Thoracic aorta (tissue), 2 donors: ENCODE measurements around the gene SYDE1. TPM values are rescaled to one million over a fixed set of nuclear protein-coding genes. Genes with fewer than 3 reads are reported as not detected.

Source experiments
- ATAC-seq: fragments of 150-250 bp; one replicate; pipeline ENCODE4 v1.8.0; 2017; ENCODE audit warnings: low read depth; ENCODE audit not compliant: insufficient number of reproducible peaks, low FRiP score
- DNase-seq: peaks from one replicate; pipeline ENCODE4 v3.0.0-alpha.2; 2020; ENCODE audit warnings: low spot score
- H3K27ac ChIP-seq, 2 donors: fragments of 200-600 bp; sonication (generic); 1 replicate in 1 of 2; 2 replicates in 1 of 2; pipeline ENCODE4 v1.5.1; 2016; ENCODE audit warnings: mild to moderate bottlenecking in 2 of 2, moderate library complexity in 2 of 2
- H3K27me3 ChIP-seq: fragments of 200-600 bp; sonication (generic); replicated peaks from 2 replicates; pipeline ENCODE4 v1.6.0; 2016; ENCODE audit warnings: mild to moderate bottlenecking; ENCODE audit not compliant: insufficient read depth
- H3K36me3 ChIP-seq: fragments of 200-600 bp; sonication (generic); one replicate; pipeline ENCODE4 v1.5.1; 2016
- H3K4me1 ChIP-seq, 2 donors: fragments of 200-600 bp; sonication (generic); 1 replicate in 1 of 2; 2 replicates in 1 of 2; pipeline versions ENCODE4 v1.5.1 to v1.6.0; 2016; ENCODE audit warnings: low read depth in 2 of 2, mild to moderate bottlenecking in 1 of 2; ENCODE audit not compliant: control insufficient read depth in 1 of 2
- H3K4me3 ChIP-seq: fragments of 200-600 bp; sonication (generic); 2 replicates; pipeline ENCODE4 v1.5.1; 2016; ENCODE audit warnings: mild to moderate bottlenecking
- H3K9me3 ChIP-seq: fragments of 200-600 bp; sonication (generic); 2 replicates; pipeline ENCODE4 v1.5.1; 2016
- total RNA-seq, 2 donors: library from RNA; depleted of rRNA; stranded (reverse); fragments of >200 nt; gene quantifications; one replicate each; pipeline versions ENCODE4 v1.1.0 to v1.2.3, GENCODE V29; 2016
- TF ChIP-seq, protein P1 (sequence below): fragments of 200-600 bp; sonication (generic); IDR thresholded peaks from one replicate; pipeline ENCODE4 v1.5.1; 2019; ENCODE audit warnings: antibody characterized with exemption

Gene SYDE1
- total RNA-seq, 2 donors from 2014 or later, result 46.6 to 83.3 TPM

DNA sequence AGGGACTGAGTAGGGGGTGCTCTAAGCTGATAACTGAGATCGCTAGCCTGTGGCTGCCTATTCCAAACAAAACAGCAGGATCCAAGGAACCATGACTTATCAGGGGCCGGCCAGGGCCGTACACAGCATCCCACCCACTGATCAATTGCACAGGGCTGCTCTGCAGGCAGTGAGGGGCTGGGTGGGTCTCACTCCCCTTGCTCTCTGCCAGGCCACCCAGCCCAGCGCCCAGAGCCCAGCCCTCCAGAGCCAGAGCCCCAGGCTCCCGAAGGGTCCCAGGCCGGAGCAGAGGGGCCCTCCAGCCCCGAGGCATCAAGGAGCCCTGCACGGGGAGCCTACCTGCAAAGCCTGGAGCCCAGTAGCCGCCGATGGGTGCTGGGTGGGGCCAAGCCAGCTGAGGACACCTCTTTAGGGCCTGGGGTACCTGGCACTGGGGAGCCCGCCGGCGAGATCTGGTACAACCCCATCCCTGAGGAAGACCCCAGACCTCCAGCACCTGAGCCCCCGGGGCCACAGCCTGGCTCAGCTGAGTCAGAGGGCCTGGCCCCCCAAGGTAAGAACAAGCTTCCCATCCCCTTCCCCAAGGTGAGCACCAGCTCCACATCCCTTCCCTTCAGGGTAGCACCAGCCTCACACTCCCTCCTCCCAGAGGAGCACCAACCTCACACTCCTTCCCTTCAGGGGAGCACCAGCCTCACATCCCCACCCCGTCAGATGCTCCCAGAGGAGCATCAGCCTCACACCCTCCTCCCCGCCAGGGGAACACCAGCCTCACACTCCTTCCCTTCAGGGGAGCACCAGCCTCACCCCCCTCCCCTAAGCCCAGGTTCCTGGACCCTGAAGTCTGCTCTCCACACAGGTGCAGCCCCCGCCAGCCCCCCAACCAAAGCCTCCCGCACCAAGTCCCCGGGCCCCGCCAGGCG, 1.9 kb downstream of the SYDE1 start:
- TF ChIP-seq, protein P1, sequence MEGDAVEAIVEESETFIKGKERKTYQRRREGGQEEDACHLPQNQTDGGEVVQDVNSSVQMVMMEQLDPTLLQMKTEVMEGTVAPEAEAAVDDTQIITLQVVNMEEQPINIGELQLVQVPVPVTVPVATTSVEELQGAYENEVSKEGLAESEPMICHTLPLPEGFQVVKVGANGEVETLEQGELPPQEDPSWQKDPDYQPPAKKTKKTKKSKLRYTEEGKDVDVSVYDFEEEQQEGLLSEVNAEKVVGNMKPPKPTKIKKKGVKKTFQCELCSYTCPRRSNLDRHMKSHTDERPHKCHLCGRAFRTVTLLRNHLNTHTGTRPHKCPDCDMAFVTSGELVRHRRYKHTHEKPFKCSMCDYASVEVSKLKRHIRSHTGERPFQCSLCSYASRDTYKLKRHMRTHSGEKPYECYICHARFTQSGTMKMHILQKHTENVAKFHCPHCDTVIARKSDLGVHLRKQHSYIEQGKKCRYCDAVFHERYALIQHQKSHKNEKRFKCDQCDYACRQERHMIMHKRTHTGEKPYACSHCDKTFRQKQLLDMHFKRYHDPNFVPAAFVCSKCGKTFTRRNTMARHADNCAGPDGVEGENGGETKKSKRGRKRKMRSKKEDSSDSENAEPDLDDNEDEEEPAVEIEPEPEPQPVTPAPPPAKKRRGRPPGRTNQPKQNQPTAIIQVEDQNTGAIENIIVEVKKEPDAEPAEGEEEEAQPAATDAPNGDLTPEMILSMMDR, result no peak
- H3K9me3 ChIP-seq, result peaks cover 1% of the 10 kb centered on the region
- peak overlapping the region; percentile 96 for H3K4me3 ChIP-seq
- peaks cover 0 to 19% of the 10 kb centered on the region in 2 donors for H3K4me1 ChIP-seq
- ATAC-seq (no peak), DNase-seq (no peak)
- H3K36me3 ChIP-seq, result peaks cover 40% of the 10 kb centered on the region
- no peaks in the 10 kb centered on the region for H3K27me3 ChIP-seq
- peak overlapping the region; percentile 90 to 94 for H3K27ac ChIP-seq

DNA sequence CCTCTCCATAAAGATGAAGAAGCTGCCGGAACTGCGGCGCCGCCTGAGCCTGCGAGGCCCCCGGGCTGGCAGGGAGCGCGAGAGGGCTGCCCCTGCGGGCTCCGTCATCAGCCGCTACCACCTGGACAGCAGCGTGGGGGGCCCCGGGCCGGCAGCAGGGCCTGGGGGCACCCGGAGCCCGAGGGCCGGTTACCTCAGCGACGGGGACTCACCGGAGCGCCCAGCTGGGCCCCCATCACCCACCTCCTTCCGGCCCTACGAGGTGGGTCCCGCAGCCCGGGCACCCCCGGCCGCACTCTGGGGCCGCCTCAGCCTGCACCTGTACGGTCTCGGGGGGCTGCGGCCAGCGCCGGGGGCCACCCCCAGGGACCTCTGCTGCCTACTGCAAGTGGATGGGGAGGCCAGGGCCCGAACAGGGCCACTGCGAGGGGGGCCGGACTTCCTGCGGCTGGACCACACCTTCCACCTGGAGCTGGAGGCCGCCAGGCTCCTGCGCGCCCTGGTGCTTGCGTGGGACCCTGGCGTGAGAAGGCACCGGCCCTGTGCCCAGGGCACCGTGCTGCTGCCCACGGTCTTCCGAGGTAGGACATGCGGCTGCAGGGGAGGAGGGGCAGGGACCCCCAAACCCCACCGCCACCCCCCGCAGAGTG, 2.7 kb downstream of the SYDE1 start:
- H3K9me3 ChIP-seq, result no peaks in the 10 kb centered on the region
- peaks cover 40% of the 10 kb centered on the region for H3K36me3 ChIP-seq
- TF ChIP-seq, protein P1, result no peak
- H3K27me3 ChIP-seq, result no peaks in the 10 kb centered on the region
- no peak for ATAC-seq
- DNase-seq, result no peak
- H3K27ac ChIP-seq, result no peak overlapping the region
- no peak overlapping the region for H3K4me3 ChIP-seq
- peaks cover 0 to 27% of the 10 kb centered on the region in 2 donors for H3K4me1 ChIP-seq

DNA sequence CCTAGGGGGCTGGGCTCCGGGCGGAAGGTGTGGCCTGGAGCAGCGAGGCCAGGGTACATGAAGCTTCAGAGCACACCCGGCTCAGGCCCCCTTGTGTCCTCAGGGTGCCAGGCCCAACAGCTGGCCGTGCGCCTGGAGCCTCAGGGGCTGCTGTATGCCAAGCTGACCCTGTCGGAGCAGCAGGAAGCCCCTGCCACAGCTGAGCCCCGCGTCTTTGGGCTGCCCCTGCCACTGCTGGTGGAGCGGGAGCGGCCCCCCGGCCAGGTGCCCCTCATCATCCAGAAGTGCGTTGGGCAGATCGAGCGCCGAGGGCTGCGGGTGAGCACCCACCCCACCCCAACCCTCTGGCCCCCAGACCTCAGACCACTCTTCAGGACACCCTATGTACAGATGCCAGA, 3.2 kb downstream of the SYDE1 start:
- TF ChIP-seq, protein P1, result no peak
- peaks cover 41% of the 10 kb centered on the region for H3K36me3 ChIP-seq

DNA sequence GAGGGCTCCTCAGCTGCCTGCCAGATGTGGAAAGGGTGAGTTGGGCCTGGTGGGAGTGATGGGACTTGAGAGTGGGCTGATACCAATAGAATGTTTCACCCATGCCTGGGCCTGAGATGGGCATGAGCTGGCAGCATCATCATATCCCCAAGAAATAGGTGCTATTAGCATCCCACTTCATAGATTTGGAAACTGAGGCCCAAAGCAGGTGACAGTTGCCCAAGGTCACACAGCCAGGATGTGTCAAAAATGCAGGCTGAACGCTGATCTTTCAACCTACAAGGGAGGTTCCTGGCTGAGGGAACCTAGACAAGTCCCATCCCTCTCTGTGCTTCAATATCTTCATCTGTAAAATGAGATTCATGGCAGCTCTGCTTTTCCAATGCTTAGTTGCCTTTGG, 4.6 kb downstream of the SYDE1 start:
- no peak for DNase-seq
- no peaks in the 10 kb centered on the region for H3K27me3 ChIP-seq
- H3K4me1 ChIP-seq, result peaks cover 0 to 34% of the 10 kb centered on the region in 2 donors
- H3K9me3 ChIP-seq, result no peaks in the 10 kb centered on the region
- H3K27ac ChIP-seq, result no peak overlapping the region
- TF ChIP-seq, protein P1, result no peak
- no peak for ATAC-seq
- no peak overlapping the region for H3K4me3 ChIP-seq
- H3K36me3 ChIP-seq, result peaks cover 54% of the 10 kb centered on the region

More for the DNA sequence above, 3.2 kb downstream of the SYDE1 start:
- ATAC-seq (no peak), DNase-seq (no peak)
- Histone ChIP-seq H3K27ac (no peak overlapping the region), H3K9me3 (no peaks in the 10 kb centered on the region), H3K4me3 (no peak overlapping the region), H3K4me1 (peaks cover 0 to 32% of the 10 kb centered on the region in 2 donors), H3K27me3 (no peaks in the 10 kb centered on the region)

DNA sequence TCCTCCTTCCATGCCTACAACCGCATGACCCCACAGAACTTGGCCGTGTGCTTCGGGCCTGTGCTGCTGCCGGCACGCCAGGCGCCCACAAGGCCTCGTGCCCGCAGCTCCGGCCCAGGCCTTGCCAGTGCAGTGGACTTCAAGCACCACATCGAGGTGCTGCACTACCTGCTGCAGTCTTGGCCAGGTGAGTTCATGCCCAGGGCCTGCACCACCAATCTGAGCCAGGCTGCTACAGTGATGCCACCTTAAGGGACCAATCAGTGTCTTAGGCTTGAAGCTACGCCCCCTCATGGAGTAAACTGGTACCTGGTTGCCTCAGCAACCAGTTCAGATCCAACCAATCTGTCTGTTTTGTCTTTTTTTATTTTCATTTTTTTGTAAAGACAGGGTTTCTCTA, 5.2 kb downstream of the SYDE1 start:
- DNase-seq, result no peak
- no peak overlapping the region for H3K4me3 ChIP-seq
- no peak for ATAC-seq
- no peaks in the 10 kb centered on the region for H3K27me3 ChIP-seq
- no peaks in the 10 kb centered on the region for H3K9me3 ChIP-seq
- peaks cover 0 to 34% of the 10 kb centered on the region in 2 donors for H3K4me1 ChIP-seq
- TF ChIP-seq, protein P1, result no peak
- H3K36me3 ChIP-seq, result peaks cover 60% of the 10 kb centered on the region
- H3K27ac ChIP-seq, result no peak overlapping the region
